Breast epithelium (tissue), 3 donors: ENCODE measurements around the gene DYNC1I2.

Experiments
- CTCF ChIP-seq, 3 donors: fragments of 450-650 bp; IDR thresholded peaks; one replicate each; pipeline ENCODE4 v1.5.1; 2016 to 2017; ENCODE audit warnings: antibody characterized with exemption in 3 of 3, mild to moderate bottlenecking in 3 of 3, moderate library complexity in 3 of 3
- POLR2A ChIP-seq: fragments of 450-650 bp; IDR thresholded peaks from one replicate; pipeline ENCODE4 v1.6.1; 2016; ENCODE audit warnings: antibody characterized with exemption, mild to moderate bottlenecking, moderate library complexity
- POLR2AphosphoS5 ChIP-seq, 3 donors: sonication (generic); formaldehyde crosslinking; IDR thresholded peaks; one replicate each; pipeline ENCODE4 v1.6.1; 2017; ENCODE audit warnings: antibody characterized with exemption in 3 of 3

- no peak for TF ChIP-seq CTCF (IDR thresholded peaks at IDR 0.05)
- TF ChIP-seq POLR2A = no peak
- no peak for TF ChIP-seq POLR2AphosphoS5 (IDR thresholded peaks at IDR 0.05)
These were observed 35.4 kb upstream of the DYNC1I2 start for GRCh38 chr2:171651667-171652415.
